ENCODE data around the gene SHROOM3.

GRCh38 chr4:76655566-76656479, 220.8 kb downstream of the SHROOM3 start:
- TF ChIP-seq POLR2A (IDR thresholded peaks at IDR 0.05; ENCODE audit: extremely low read depth, insufficient read length) (no peak), CTCF (IDR thresholded peaks at IDR 0.05; ENCODE audit: low read depth, low read length) (no peak)

All from NB4 (cell line).